BLaER1 treated with 17β-estradiol and CSF1 and Interleukin-3, amounts not matched to agents 10 nM and 100 nM (cell line): ENCODE measurements around the gene CDC37.
A peak's percentile ranks its signal among the peaks of the same experiment; 100 is the strongest.
"Not testable (repeated sequence)": the region's sequence is repeated elsewhere in the genome, so short reads cannot be mapped to it uniquely, and the experiment has no call there.

Experiments used
- H3K27ac ChIP-seq, 11 experiments: shearing (Covaris generic); formaldehyde crosslinking; 2 replicates each; pipeline ENCODE4 v1.8.1; 2022
- H3K27me3 ChIP-seq, 11 experiments: shearing (Covaris generic); formaldehyde crosslinking; 2 replicates each; pipeline ENCODE4 v1.8.1; 2022
- H3K36me3 ChIP-seq, 11 experiments: shearing (Covaris generic); formaldehyde crosslinking; 2 replicates each; pipeline ENCODE4 v1.8.1; 2022
- H3K4me1 ChIP-seq, 10 experiments: shearing (Covaris generic); formaldehyde crosslinking; 2 replicates each; pipeline ENCODE4 v1.8.1; 2022
- H3K4me2 ChIP-seq, 11 experiments: shearing (Covaris generic); formaldehyde crosslinking; 2 replicates each; pipeline ENCODE4 v1.8.1; 2022
- H3K4me3 ChIP-seq, 10 experiments: shearing (Covaris generic); formaldehyde crosslinking; 2 replicates each; pipeline ENCODE4 v1.8.1; 2022
- H3K9ac ChIP-seq, 11 experiments: shearing (Covaris generic); formaldehyde crosslinking; 2 replicates each; pipeline ENCODE4 v1.8.1; 2022
- H3K9me3 ChIP-seq, 11 experiments: shearing (Covaris generic); formaldehyde crosslinking; replicated peaks in 1 of 11; 2 replicates each; pipeline ENCODE4 v1.8.1; 2022
- H4K20me1 ChIP-seq, 11 experiments: shearing (Covaris generic); formaldehyde crosslinking; 2 replicates each; pipeline ENCODE4 v1.8.1; 2022
- Cebpa-rat ChIP-seq, 11 experiments: shearing (Covaris generic); IDR thresholded peaks; 2 replicates each; pipeline ENCODE4 v1.8.1; 2022

Gene CDC37

DNA sequence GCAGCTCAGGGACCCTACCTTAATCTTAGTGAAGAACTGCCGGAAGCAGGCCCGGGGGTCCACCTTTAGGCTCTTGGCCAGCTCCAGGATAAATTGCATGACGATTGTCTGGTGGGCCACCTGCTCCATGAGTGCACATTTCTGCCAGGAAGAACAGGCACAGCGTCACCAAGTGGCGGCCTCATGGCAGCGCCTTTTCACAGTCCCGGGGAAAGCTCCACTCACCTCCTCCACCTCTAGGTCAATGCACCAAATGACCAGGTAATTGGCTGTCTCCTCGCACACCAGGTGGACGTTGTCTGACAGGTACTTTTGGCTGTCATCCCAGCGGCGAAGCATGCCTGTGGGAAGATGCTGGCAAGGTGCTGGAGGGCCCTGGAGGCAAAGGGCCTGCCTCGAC lies 8.3 kb downstream of the CDC37 start:
- no peak overlapping the region for H3K27ac ChIP-seq
- H3K4me1 ChIP-seq = peaks cover 13 to 20% (median 19%) of the 10 kb centered on the region in 10 experiments
- H3K36me3 ChIP-seq = peaks cover 85 to 99% (median 96%) of the 10 kb centered on the region in 11 experiments
- no peaks in the 10 kb centered on the region for H3K9me3 ChIP-seq
- H3K4me2 ChIP-seq = no peak overlapping the region
- no peaks in the 10 kb centered on the region for H3K27me3 ChIP-seq
- no peak overlapping the region for H3K9ac ChIP-seq
- H4K20me1 ChIP-seq = peaks cover 41 to 100% (median 86%) of the 10 kb centered on the region in 11 experiments
- TF ChIP-seq Cebpa-rat (IDR thresholded peaks at IDR 0.05) = no peak
- H3K4me3 ChIP-seq = no peak overlapping the region

DNA sequence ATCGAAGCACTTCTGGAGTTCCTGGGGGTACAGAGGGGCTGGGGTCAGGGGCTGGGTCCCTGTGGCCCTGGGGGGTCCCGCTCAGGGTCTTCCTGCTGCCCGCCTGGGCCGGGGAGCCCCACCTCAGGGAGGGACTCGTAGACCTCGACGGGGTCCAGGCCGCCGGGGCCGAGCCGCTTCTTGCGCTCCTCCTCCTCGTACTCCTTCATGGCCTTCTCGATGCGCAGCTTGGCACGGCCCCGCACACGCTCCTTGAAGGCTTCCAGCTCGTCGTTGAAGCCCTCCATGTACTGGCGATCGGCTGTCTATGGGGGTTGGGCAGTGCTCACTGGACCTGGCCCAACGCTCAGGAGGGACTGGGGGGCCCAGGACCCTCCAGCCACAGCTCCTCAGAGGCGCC lies 10.2 kb downstream of the CDC37 start:
- Histone ChIP-seq H3K27ac (no peak overlapping the region), H3K36me3 (peaks cover 74 to 89% (median 87%) of the 10 kb centered on the region in 11 experiments), H3K4me3 (no peak overlapping the region), H4K20me1 (peaks cover 23 to 92% (median 75%) of the 10 kb centered on the region in 11 experiments), H3K27me3 (no peaks in the 10 kb centered on the region), H3K4me1 (peaks cover 0 to 9% (median 2%) of the 10 kb centered on the region in 10 experiments; a peak in 5 of 20 replicates), H3K4me2 (no peak overlapping the region), H3K9ac (no peak overlapping the region), H3K9me3 (no peaks in the 10 kb centered on the region)
- TF ChIP-seq Cebpa-rat (IDR thresholded peaks at IDR 0.05) = no peak

DNA sequence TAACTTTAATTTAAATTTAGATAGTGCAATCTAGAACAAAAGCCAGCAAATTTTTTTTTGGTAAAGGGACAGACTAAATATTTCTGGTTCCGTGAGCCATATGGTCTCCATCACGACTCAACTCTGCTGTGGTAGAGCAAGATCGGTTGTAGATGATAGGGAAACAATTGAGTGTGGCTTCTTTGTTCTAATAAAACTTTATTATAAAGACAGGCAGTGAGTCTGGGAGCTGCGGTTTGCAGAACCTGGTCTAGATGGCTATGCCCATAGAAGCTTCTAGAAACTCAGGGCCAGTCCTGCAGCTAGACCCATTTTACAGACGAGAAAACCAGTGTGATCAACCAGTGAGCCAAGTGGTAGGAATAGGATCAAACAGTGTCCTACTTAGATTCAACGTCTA lies 11.2 kb downstream of the CDC37 start:
- Histone ChIP-seq H4K20me1 (peaks cover 12 to 81% (median 65%) of the 10 kb centered on the region in 11 experiments; a peak in 21 of 22 replicates), H3K36me3 (peaks cover 66 to 79% (median 77%) of the 10 kb centered on the region in 11 experiments), H3K4me2 (no peak overlapping the region), H3K27ac (no peak overlapping the region), H3K9ac (no peak overlapping the region), H3K9me3 (no peaks in the 10 kb centered on the region), H3K4me3 (no peak overlapping the region), H3K4me1 (peaks cover 0 to 16% (median 7%) of the 10 kb centered on the region in 10 experiments; a peak in 14 of 20 replicates), H3K27me3 (no peaks in the 10 kb centered on the region)
- no peak for TF ChIP-seq Cebpa-rat (IDR thresholded peaks at IDR 0.05)

DNA sequence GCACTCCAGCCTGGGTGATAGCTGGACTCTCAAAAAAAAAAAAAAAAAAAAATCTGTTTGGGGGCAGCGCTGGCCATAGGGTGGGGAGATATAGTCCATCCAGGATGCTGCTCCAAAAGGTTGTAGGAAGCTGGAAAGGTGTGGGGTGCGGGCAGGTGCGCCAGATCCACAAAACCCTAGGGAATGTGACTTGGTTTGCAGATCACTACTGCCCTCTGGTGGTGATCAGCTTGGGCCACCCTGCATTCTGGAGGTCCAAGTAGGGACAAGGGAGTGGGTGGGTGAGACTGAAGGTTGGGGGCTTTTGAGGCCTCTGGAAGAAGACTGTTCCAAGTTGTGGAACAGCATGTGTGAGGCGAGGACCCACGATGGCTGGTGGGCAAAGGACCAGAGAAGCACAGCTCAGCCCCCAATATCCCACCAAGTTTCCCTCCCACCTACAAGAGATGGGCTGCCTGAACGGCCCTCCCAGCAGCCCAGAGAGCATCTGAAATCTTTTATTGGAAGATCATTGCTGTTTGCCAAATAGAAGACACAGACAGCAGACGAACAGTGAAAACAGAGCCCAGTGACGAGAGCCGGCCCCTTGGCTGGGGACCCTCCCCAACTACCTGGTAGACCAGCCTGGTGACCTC lies 12.6 kb downstream of the CDC37 start:
- no peak overlapping the region for H3K9ac ChIP-seq
- H3K4me1 ChIP-seq = peaks cover 7 to 23% (median 11%) of the 10 kb centered on the region in 10 experiments; a peak in 18 of 20 replicates
- H3K4me2 ChIP-seq = no peak overlapping the region
- H3K27ac ChIP-seq = no peak overlapping the region
- H3K9me3 ChIP-seq = no peaks in the 10 kb centered on the region
- H3K4me3 ChIP-seq = no peak overlapping the region
- TF ChIP-seq Cebpa-rat (IDR thresholded peaks at IDR 0.05) = no peak
- no peaks in the 10 kb centered on the region for H3K27me3 ChIP-seq
- peaks cover 0 to 68% (median 52%) of the 10 kb centered on the region in 11 experiments; a peak in 20 of 22 replicates for H4K20me1 ChIP-seq
- H3K36me3 ChIP-seq = peaks cover 53 to 66% (median 64%) of the 10 kb centered on the region in 11 experiments

DNA sequence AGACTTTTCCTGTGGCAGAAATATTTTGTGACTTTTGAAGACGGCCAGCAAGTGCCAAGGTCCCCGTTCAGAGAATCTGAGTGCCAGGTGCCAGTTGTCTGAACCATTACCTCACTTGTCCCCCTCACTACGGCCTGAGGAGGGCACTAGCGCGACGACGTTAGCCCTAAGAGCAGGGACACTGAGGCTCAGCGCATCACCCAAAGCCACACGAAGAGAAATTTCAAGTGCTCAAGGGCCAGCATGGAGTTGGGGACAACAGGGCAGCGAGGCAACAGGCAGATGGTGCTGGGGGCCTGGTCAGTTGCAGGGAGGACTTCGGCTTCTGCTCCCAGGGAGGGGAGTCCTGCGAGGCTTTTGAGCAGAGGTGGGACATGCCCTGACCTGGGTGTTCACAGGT lies 13.5 kb downstream of the CDC37 start:
- Histone ChIP-seq H3K9me3 (no peaks in the 10 kb centered on the region), H3K4me2 (no peak overlapping the region), H3K27me3 (no peaks in the 10 kb centered on the region), H3K27ac (no peak overlapping the region), H3K36me3 (peaks cover 46 to 59% (median 56%) of the 10 kb centered on the region in 11 experiments), H3K4me1 (peaks cover 7 to 23% (median 11%) of the 10 kb centered on the region in 10 experiments; a peak in 18 of 20 replicates), H3K4me3 (no peak overlapping the region), H3K9ac (no peak overlapping the region), H4K20me1 (peaks cover 0 to 59% (median 46%) of the 10 kb centered on the region in 11 experiments; a peak in 20 of 22 replicates)
- TF ChIP-seq Cebpa-rat (IDR thresholded peaks at IDR 0.05) = no peak

DNA sequence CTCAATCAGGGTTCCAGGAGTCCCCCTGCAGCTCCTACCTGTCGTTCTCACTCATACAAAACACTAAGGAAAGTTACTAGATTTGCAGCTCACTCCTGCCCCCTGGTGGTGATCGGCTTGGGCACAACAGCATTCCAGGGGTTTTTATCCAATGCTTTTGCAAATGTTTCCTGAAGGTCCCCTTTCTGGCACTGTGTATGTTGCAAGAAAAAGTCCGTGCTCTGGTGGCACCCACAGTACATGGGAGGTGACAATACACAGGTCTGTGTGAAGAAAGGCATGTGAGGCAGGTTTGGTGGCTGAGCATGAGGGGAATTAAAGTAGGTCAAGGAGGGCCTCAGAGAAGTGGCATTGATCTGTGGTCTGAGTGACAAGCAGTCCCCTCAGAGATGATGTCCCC lies 14.4 kb downstream of the CDC37 start:
- peaks cover 0 to 50% (median 39%) of the 10 kb centered on the region in 11 experiments; a peak in 20 of 22 replicates for H4K20me1 ChIP-seq
- no peak overlapping the region for H3K4me3 ChIP-seq
- H3K27ac ChIP-seq = no peak overlapping the region
- H3K36me3 ChIP-seq = peaks cover 37 to 50% (median 47%) of the 10 kb centered on the region in 11 experiments
- H3K9ac ChIP-seq = no peak overlapping the region
- no peak for TF ChIP-seq Cebpa-rat (IDR thresholded peaks at IDR 0.05)
- H3K4me2 ChIP-seq = no peak overlapping the region
- H3K4me1 ChIP-seq = peaks cover 7 to 23% (median 11%) of the 10 kb centered on the region in 10 experiments; a peak in 18 of 20 replicates
- H3K27me3 ChIP-seq = no peaks in the 10 kb centered on the region
- no peaks in the 10 kb centered on the region for H3K9me3 ChIP-seq

DNA sequence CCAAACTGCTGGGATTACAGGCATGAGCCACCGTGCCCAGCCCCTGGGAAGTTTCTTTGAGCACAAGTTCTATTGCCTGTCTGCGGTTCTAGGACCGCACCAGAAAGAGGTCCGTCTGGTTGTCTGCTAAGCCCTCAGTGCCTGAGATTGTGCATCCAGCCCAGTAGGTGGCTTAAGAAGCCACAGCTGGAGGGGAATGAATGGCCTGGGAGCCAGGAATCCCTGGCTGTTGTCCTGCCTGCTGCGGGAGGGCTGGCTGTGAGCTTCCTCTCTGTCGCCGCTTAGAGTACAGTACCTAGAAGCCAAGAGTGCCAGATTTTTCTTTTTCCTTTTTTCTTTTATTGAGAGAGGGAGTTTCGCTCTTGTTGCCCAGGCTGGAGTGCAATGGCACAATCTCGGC lies 18.8 kb downstream of the CDC37 start:
- Histone ChIP-seq H3K9me3 (no peaks in the 10 kb centered on the region), H3K9ac (peak overlapping the region in 1 of 11 experiments; percentile 6; a peak in 1 of 22 replicates), H3K4me2 (no peak overlapping the region), H3K36me3 (peaks cover 0 to 6% (median 3%) of the 10 kb centered on the region in 11 experiments; a peak in 12 of 22 replicates), H3K27ac (no peak overlapping the region), H3K4me3 (no peak overlapping the region), H3K27me3 (no peaks in the 10 kb centered on the region), H3K4me1 (peaks cover 18 to 34% (median 23%) of the 10 kb centered on the region in 10 experiments), H4K20me1 (peaks cover 0 to 6% (median 5%) of the 10 kb centered on the region in 11 experiments; a peak in 9 of 22 replicates)
- TF ChIP-seq Cebpa-rat (IDR thresholded peaks at IDR 0.05) = no peak

DNA sequence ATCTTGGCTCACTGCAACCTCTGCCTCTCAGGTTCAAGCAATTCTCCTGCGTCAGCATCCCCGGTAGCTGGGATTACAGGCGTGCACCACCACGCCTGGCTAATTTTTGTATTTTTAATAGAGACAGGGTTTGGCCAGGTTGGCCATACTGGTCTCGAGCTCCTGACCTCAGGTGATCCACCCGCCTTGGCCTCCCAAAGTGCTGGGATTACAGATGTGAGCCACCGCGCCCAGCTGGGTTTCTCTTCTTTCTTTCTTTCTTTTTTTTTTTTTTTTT lies 20.2 kb downstream of the CDC37 start:
- not testable (repeated sequence) for H3K27me3 ChIP-seq

DNA sequence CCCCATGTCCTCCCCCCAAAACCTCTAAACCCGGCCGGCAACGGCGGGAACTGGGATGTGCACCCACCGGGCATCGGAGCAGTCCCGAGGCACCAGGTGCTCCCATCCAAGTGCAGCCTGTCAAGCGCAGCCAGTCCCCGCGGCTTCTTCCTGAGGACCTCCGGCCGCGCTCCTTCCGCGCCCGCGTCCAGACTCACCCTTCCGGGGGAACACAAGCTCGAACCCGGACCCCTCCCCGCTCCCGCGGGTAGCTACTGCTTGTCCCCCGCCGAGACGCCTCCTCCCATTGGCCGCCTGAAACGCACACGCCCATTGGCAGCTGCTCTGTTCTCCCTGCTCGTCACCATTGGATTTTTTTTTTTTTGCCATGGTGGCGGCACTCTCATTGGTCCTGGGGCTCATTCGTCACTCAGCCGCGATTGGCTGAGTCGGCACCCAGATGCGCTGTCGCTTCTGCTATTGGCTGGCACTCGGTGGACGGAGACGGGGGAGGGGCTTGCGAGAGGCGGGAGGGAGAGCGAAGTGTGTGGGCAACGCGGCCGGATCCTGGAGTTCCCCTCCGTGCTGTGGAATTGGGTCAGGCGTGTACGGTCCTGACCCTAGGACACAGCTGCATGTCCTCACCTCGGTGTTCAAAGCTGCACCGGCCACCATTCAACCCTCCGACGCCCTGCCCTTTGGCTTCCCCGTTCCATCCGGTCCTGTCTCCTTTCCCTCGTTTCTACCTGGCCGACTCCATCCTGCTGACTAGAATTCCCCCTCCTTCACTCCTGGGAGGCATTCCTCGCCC lies 22.8 kb downstream of the CDC37 start, which contains the start of gene TYK2:
Gene TYK2 (minus strand): TSS at position 260 of the 790 bp plus-strand sequence. CDS start 2,166 bp downstream, outside the sequence.
- H3K4me2 ChIP-seq = peak within 1 kb of the TSS; percentile 85 to 98 (median 96)
- H3K27ac ChIP-seq = peak within 1 kb of the TSS; percentile 72 to 89 (median 81)
- peaks cover 22 to 26% (median 23%) of the 10 kb centered on the region in 11 experiments for H3K36me3 ChIP-seq
- H3K4me1 ChIP-seq = peaks cover 16 to 32% (median 18%) of the 10 kb centered on the region in 10 experiments
- TF ChIP-seq Cebpa-rat (IDR thresholded peaks at IDR 0.05) = no peak
- H4K20me1 ChIP-seq = no peaks in the 10 kb centered on the region
- H3K9ac ChIP-seq = peak within 1 kb of the TSS; percentile 81 to 93 (median 88)
- no peaks in the 10 kb centered on the region for H3K9me3 ChIP-seq
- H3K4me3 ChIP-seq = peak within 1 kb of the TSS; percentile 78 to 98 (median 91)
- H3K27me3 ChIP-seq = no peaks in the 10 kb centered on the region

More for the DNA sequence above, 20.2 kb downstream of the CDC37 start:
- not testable (repeated sequence) for H3K4me2 ChIP-seq, H3K9me3 ChIP-seq, H3K27ac ChIP-seq, H3K9ac ChIP-seq, H3K4me3 ChIP-seq, H4K20me1 ChIP-seq
- H3K36me3 ChIP-seq = peaks cover 9 to 11% (median 11%) of the 10 kb centered on the region in 11 experiments
- H3K4me1 ChIP-seq = peaks cover 22 to 37% (median 35%) of the 10 kb centered on the region in 10 experiments
